Ishikawa (cell line): ENCODE data around the gene FBXL20.

Experiments
- CEBPB ChIP-seq: IDR thresholded peaks from 2 replicates; pipeline ENCODE4 v1.6.1; 2012
- CREB1 ChIP-seq: IDR thresholded peaks from 2 replicates; pipeline ENCODE4 v1.6.1; 2012; ENCODE audit warnings: low read depth
- EP300 ChIP-seq: IDR thresholded peaks from 2 replicates; pipeline ENCODE4 v1.6.1; 2012; ENCODE audit warnings: borderline replicate concordance
- FOXM1 ChIP-seq: IDR thresholded peaks from 2 replicates; pipeline ENCODE4 v1.6.1; 2012; ENCODE audit warnings: low read depth, borderline replicate concordance
- RAD21 ChIP-seq: IDR thresholded peaks from 2 replicates; pipeline ENCODE4 v1.6.1; 2012; ENCODE audit warnings: low read depth
- TAF1 ChIP-seq: IDR thresholded peaks from 2 replicates; pipeline ENCODE4 v1.6.1; 2012; ENCODE audit warnings: low read depth, mild to moderate bottlenecking
- YY1 ChIP-seq: IDR thresholded peaks from 2 replicates; pipeline ENCODE4 v1.6.1; 2012; ENCODE audit warnings: low read depth
- ZBTB7A ChIP-seq: IDR thresholded peaks from 2 replicates; pipeline ENCODE4 v1.6.1; 2012; ENCODE audit warnings: low read depth
- TF ChIP-seq, protein P1 (sequence below): IDR thresholded peaks from 2 replicates; pipeline ENCODE4 v1.6.1; 2012
- TF ChIP-seq, protein P2 (sequence below): IDR thresholded peaks from 2 replicates; pipeline ENCODE4 v1.6.1; 2012; ENCODE audit warnings: low read depth, mild to moderate bottlenecking
- TF ChIP-seq, protein P3 (sequence below): IDR thresholded peaks from 2 replicates; pipeline ENCODE4 v1.6.1; 2012

DNA sequence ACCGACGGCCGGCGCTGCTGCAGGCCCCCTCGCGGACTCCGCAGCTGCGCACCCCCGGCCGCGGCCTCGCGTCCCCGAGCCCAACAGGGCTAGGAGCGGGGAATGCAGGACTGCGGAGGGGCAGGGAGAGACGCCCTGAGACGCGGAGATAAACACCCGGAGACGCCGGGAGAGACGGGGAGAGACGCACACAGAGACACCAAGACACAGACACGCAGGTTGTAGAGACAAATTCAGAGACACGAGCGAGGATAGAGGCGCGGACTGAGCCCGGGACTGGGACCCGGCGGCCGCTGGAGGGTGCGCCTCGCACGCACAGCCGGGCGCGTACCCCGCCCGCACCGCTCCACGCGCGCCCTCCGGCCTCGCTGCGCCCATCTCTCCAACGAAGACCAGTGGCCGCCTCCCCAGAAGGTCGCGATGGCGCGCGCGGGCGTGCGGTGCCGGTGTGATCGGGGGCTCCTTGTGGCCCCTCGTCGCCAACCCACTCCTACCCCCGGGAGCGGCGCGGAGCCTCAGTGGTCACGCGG is 176.6 kb downstream of the FBXL20 start:
- TF ChIP-seq, protein P1, sequence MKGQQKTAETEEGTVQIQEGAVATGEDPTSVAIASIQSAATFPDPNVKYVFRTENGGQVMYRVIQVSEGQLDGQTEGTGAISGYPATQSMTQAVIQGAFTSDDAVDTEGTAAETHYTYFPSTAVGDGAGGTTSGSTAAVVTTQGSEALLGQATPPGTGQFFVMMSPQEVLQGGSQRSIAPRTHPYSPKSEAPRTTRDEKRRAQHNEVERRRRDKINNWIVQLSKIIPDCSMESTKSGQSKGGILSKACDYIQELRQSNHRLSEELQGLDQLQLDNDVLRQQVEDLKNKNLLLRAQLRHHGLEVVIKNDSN = no peak
- TF ChIP-seq CREB1 = no peak
- TF ChIP-seq RAD21 = no peak
- TF ChIP-seq, protein P2, sequence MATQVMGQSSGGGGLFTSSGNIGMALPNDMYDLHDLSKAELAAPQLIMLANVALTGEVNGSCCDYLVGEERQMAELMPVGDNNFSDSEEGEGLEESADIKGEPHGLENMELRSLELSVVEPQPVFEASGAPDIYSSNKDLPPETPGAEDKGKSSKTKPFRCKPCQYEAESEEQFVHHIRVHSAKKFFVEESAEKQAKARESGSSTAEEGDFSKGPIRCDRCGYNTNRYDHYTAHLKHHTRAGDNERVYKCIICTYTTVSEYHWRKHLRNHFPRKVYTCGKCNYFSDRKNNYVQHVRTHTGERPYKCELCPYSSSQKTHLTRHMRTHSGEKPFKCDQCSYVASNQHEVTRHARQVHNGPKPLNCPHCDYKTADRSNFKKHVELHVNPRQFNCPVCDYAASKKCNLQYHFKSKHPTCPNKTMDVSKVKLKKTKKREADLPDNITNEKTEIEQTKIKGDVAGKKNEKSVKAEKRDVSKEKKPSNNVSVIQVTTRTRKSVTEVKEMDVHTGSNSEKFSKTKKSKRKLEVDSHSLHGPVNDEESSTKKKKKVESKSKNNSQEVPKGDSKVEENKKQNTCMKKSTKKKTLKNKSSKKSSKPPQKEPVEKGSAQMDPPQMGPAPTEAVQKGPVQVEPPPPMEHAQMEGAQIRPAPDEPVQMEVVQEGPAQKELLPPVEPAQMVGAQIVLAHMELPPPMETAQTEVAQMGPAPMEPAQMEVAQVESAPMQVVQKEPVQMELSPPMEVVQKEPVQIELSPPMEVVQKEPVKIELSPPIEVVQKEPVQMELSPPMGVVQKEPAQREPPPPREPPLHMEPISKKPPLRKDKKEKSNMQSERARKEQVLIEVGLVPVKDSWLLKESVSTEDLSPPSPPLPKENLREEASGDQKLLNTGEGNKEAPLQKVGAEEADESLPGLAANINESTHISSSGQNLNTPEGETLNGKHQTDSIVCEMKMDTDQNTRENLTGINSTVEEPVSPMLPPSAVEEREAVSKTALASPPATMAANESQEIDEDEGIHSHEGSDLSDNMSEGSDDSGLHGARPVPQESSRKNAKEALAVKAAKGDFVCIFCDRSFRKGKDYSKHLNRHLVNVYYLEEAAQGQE = no peak
- TF ChIP-seq YY1 = no peak
- no peak for TF ChIP-seq EP300
- TF ChIP-seq TAF1 = no peak
- no peak for TF ChIP-seq CEBPB
- TF ChIP-seq ZBTB7A = no peak
- no peak for TF ChIP-seq FOXM1
- TF ChIP-seq, protein P3, sequence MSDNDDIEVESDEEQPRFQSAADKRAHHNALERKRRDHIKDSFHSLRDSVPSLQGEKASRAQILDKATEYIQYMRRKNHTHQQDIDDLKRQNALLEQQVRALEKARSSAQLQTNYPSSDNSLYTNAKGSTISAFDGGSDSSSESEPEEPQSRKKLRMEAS = no peak
